OCI-LY3 (cell line): ENCODE results near the gene GLB1L.

Experiments
- EZH2phosphoT487 ChIP-seq: fragments of 200-600 bp; shearing (Covaris generic); IDR thresholded peaks from 2 replicates; pipeline ENCODE4 v1.6.1; 2018; ENCODE audit warnings: antibody characterized with exemption, mixed run types, low read depth
- TF ChIP-seq, protein P1 (sequence below): fragments of 200-600, 300-600 bp; sonication (generic); IDR thresholded peaks from 2 replicates; pipeline ENCODE4 v1.5.1; 2014; ENCODE audit warnings: antibody characterized with exemption, low read length, low read depth

DNA sequence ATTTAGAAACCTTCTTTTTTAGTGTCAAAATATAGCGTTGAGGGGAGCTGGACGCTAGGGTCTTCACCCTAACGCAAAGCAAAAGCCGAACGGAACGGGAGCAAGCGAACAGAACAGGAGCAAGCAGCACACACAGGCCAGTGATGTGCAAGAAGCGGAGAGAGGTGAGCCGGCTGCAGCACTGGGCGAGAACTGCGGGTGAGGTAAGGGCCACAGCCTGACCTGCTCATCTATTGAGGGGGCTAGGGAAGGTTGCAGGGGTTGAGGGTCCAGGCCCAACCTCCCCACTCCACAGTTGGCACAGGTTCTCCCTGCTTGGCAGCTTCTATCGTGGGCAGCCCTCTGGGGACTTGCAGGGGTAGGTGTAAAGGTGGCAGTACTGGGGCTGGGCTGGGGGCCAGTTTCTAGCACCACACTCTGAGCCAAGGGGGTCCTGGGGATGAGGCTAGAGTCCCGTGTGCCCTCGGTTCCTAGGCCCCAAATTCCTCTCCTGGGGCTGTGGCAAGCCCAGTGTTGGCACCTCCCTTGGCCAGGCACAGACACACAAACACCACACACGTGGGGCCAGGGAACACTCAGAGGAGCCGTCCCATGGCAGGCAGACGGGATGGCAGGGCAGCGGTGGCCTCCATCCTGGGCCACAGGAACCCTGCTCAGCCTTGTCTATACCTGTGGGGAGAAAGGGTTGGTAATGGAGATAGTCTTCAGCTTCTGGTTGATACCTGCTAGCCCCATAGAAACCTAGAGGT lies 25.3 kb downstream of the GLB1L start:
- TF ChIP-seq, protein P1, sequence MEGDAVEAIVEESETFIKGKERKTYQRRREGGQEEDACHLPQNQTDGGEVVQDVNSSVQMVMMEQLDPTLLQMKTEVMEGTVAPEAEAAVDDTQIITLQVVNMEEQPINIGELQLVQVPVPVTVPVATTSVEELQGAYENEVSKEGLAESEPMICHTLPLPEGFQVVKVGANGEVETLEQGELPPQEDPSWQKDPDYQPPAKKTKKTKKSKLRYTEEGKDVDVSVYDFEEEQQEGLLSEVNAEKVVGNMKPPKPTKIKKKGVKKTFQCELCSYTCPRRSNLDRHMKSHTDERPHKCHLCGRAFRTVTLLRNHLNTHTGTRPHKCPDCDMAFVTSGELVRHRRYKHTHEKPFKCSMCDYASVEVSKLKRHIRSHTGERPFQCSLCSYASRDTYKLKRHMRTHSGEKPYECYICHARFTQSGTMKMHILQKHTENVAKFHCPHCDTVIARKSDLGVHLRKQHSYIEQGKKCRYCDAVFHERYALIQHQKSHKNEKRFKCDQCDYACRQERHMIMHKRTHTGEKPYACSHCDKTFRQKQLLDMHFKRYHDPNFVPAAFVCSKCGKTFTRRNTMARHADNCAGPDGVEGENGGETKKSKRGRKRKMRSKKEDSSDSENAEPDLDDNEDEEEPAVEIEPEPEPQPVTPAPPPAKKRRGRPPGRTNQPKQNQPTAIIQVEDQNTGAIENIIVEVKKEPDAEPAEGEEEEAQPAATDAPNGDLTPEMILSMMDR = no peak
- TF ChIP-seq EZH2phosphoT487 = no peak
